ENCODE results near the gene ANKRD17.

ANKRD17 gene

GRCh38 chr4:73037057-73037456 lies 221.5 kb downstream of the ANKRD17 start:
- FAIRE-seq: no peak

GRCh38 chr4:73036123-73036522 lies 222.5 kb downstream of the ANKRD17 start:
- FAIRE-seq: no peak

GRCh38 chr4:73034896-73035295 lies 223.7 kb downstream of the ANKRD17 start:
- FAIRE-seq: no peak

DNA sequence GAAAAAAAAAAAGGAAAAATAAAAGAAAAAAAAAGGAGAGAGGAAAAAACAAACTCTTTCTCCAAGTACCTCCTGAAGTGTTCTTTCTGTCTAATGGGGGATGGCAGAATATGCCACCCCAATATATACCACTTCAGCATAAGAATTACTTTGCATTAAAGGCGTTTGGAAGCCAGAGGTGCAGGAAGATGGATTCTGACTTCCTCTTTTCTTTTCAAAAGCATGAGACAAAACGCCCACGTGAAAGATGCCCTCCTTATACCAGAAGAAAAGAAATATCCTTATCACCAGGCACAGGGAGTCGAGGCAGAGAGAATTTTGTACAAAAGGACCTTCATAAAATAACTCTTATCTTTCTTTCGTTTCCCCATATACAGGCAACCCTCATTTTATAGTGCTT lies 230.0 kb downstream of the ANKRD17 start:
- FAIRE-seq: no peak

Data from endometrium (tissue), 2 donors.